OCI-LY7 (cell line): ENCODE results near the gene ZNF276.

ENCODE experiments used
- CTCF ChIP-seq: fragments of 200-600 bp; sonication (generic); conservative IDR thresholded peaks from 2 replicates; pipeline ENCODE4 v1.5.1; 2014; ENCODE audit warnings: mild to moderate bottlenecking, antibody characterized with exemption, low read length, moderate library complexity, mixed read lengths
- EZH2phosphoT487 ChIP-seq: fragments of 200-600 bp; sonication (generic); IDR thresholded peaks from 2 replicates; pipeline ENCODE4 v1.6.1; 2018; ENCODE audit warnings: low read depth, borderline replicate concordance, mild to moderate bottlenecking, mixed run types, antibody characterized with exemption, low read length, moderate library complexity, mixed read lengths

- TF ChIP-seq CTCF (no peak), EZH2phosphoT487 (no peak)
These were observed 27.2 kb upstream of the ZNF276 start for GRCh38 chr16:89693931-89694783.
